ENCODE data around the gene ATXN1.
A peak's percentile ranks its signal among the peaks of the same experiment; 100 is the strongest.

Gene ATXN1

GRCh38 chr6:16438718-16439591 is 322.3 kb downstream of the ATXN1 start:
- DNase-seq (ENCODE audit: low read depth), result peak; percentile 61

- DNase-seq (ENCODE audit: low read depth), result no peak
These were observed 323.3 kb downstream of the ATXN1 start for GRCh38 chr6:16437984-16438383.

- no peak for DNase-seq (ENCODE audit: low read depth)
These were observed 324.2 kb downstream of the ATXN1 start for GRCh38 chr6:16437095-16437494.

GRCh38 chr6:16436550-16436949 is 324.7 kb downstream of the ATXN1 start:
- DNase-seq (ENCODE audit: low read depth), result no peak

- DNase-seq (ENCODE audit: low read depth), result no peak
These were observed 326.4 kb downstream of the ATXN1 start for GRCh38 chr6:16434885-16435284.

- no peak for DNase-seq (ENCODE audit: low read depth)
These were observed 327.8 kb downstream of the ATXN1 start for GRCh38 chr6:16433338-16433890.

GRCh38 chr6:16432075-16433032 is 328.9 kb downstream of the ATXN1 start:
- peak; percentile 84 for DNase-seq (ENCODE audit: low read depth)

- DNase-seq (ENCODE audit: low read depth), result no peak
These were observed 330.2 kb downstream of the ATXN1 start for GRCh38 chr6:16431106-16431505.

GRCh38 chr6:16430391-16431089 is 330.7 kb downstream of the ATXN1 start:
- DNase-seq (ENCODE audit: low read depth), result peak; percentile 28

- DNase-seq (ENCODE audit: low read depth), result no peak
These were observed 331.6 kb downstream of the ATXN1 start for GRCh38 chr6:16429669-16430068.

- DNase-seq (ENCODE audit: low read depth), result no peak
These were observed 334.1 kb downstream of the ATXN1 start for GRCh38 chr6:16427124-16427523.

- DNase-seq (ENCODE audit: low read depth), result no peak
These were observed 335.2 kb downstream of the ATXN1 start for GRCh38 chr6:16425881-16426615.

GRCh38 chr6:16421462-16421960 is 339.7 kb downstream of the ATXN1 start:
- DNase-seq (ENCODE audit: low read depth), result no peak

- DNase-seq (ENCODE audit: low read depth), result peak; percentile 18
These were observed 340.4 kb downstream of the ATXN1 start for GRCh38 chr6:16420715-16421461.

- no peak for DNase-seq (ENCODE audit: low read depth)
These were observed 340.9 kb downstream of the ATXN1 start for GRCh38 chr6:16420337-16420714.

- no peak for DNase-seq (ENCODE audit: low read depth)
These were observed 341.5 kb downstream of the ATXN1 start for GRCh38 chr6:16419636-16420336.

- DNase-seq (ENCODE audit: low read depth), result no peak
These were observed 343.1 kb downstream of the ATXN1 start for GRCh38 chr6:16418151-16418550.

GRCh38 chr6:16415677-16416076 is 345.6 kb downstream of the ATXN1 start:
- no peak for DNase-seq (ENCODE audit: low read depth)

GRCh38 chr6:16414205-16414604 is 347.1 kb downstream of the ATXN1 start:
- DNase-seq (ENCODE audit: low read depth), result no peak

GRCh38 chr6:16413399-16413798 is 347.9 kb downstream of the ATXN1 start:
- DNase-seq (ENCODE audit: low read depth), result no peak

Measured in iris pigment epithelial cell (primary cell).